ENCODE results near the gene MRC2. TPM values are rescaled to one million over a fixed set of nuclear protein-coding genes. Genes with fewer than 3 reads are reported as not detected.

Gene MRC2
- total and polyA plus RNA-seq, 2 of the 13 experiments (the other 11 are each of a cell fraction or from before 2014, with no cell fraction given): not detected

GRCh38 chr17:62653826-62654761, 26.6 kb downstream of the MRC2 start:
- Histone ChIP-seq H3K27ac (ENCODE audit: extremely low read length, insufficient read depth, low read length) (no peak overlapping the region), H3K9me3 (ENCODE audit: low read length) (no peaks in the 10 kb centered on the region), H3K36me3 (replicated peaks in 1 of 2; ENCODE audit: control insufficient read depth in 1 of 2, insufficient read depth in 2 of 2, low read length in 2 of 2) (no peaks in the 10 kb centered on the region), H3K4me3 (replicated peaks in 1 of 3; ENCODE audit: insufficient read depth in 1 of 3, low read depth in 2 of 3, low read length in 3 of 3) (no peak overlapping the region), H3K4me1 (ENCODE audit: insufficient read depth, low read length) (peaks cover 21% of the 10 kb centered on the region), H4K20me1 (ENCODE audit: insufficient read depth, low read length) (no peaks in the 10 kb centered on the region), H3K27me3 (ENCODE audit: control insufficient read depth in 1 of 2, insufficient read depth in 2 of 2, low read length in 2 of 2) (peaks cover 15 to 75% of the 10 kb centered on the region in 2 experiments; a peak in 4 of 5 replicates), H2AFZ (ENCODE audit: low read length) (no peak overlapping the region), H3K9ac (ENCODE audit: insufficient read depth, low read depth, low read length) (no peak overlapping the region), H3K4me2 (ENCODE audit: low read depth, low read length) (no peak overlapping the region), H3K79me2 (ENCODE audit: insufficient read depth, low read length) (no peaks in the 10 kb centered on the region)
- peak; percentile 37 for ATAC-seq
- no TSS peak for BruUV-seq (replicated peaks)
- in situ Hi-C loops (cut with HindIII; ENCODE audit: extremely low pct_ligation_motif_present, low pct_unique_long_range_greater_than_20kb) (no loop called here), intact Hi-C loops (cut with micrococcal nuclease; ENCODE audit: unreplicated experiment) (no loop called here)
- DNase-seq (ENCODE audit: low spot score): no peak
- 56% methylated on average over 15 of the region's 19 CpGs for WGBS (ENCODE audit: low lambda C conversion rate)
- CTCF ChIA-PET (ENCODE audit: low intra/inter-chr PET ratio, low total read pairs): no interaction called here
- TF ChIP-seq MAFK (conservative IDR thresholded peaks at IDR 0.05 in 1 of 2, IDR thresholded peaks at IDR 0.05 in 1 of 2; ENCODE audit: low read length in 2 of 2) (peak in 1 of 2 experiments; percentile 13; a peak in 1 of 4 replicates), NKX3-1 (CRISPR knock-in tag; IDR thresholded peaks at IDR 0.05) (no peak), GATAD2A (CRISPR knock-in tag; IDR thresholded peaks at IDR 0.05) (no peak), DRAP1 (CRISPR knock-in tag; IDR thresholded peaks at IDR 0.05) (no peak), ZNF562 (CRISPR knock-in tag; IDR thresholded peaks at IDR 0.05; ENCODE audit: borderline replicate concordance) (no peak)
- POLR2A ChIA-PET: no interaction called here
- FAIRE-seq: no peak

GRCh38 chr17:62655656-62656055, 28.2 kb downstream of the MRC2 start:
- Histone ChIP-seq H2AFZ (ENCODE audit: low read length) (no peak overlapping the region), H3K36me3 (replicated peaks in 1 of 2; ENCODE audit: control insufficient read depth in 1 of 2, insufficient read depth in 2 of 2, low read length in 2 of 2) (no peaks in the 10 kb centered on the region), H3K27me3 (ENCODE audit: control insufficient read depth in 1 of 2, insufficient read depth in 2 of 2, low read length in 2 of 2) (peaks cover 15 to 73% of the 10 kb centered on the region in 2 experiments; a peak in 4 of 5 replicates), H3K27ac (ENCODE audit: extremely low read length, insufficient read depth, low read length) (no peak overlapping the region), H3K9ac (ENCODE audit: insufficient read depth, low read depth, low read length) (no peak overlapping the region), H3K4me1 (ENCODE audit: insufficient read depth, low read length) (peaks cover 21% of the 10 kb centered on the region), H3K4me2 (ENCODE audit: low read depth, low read length) (no peak overlapping the region), H3K9me3 (ENCODE audit: low read length) (no peaks in the 10 kb centered on the region), H4K20me1 (ENCODE audit: insufficient read depth, low read length) (no peaks in the 10 kb centered on the region), H3K4me3 (replicated peaks in 1 of 3; ENCODE audit: insufficient read depth in 1 of 3, low read depth in 2 of 3, low read length in 3 of 3) (no peak overlapping the region), H3K79me2 (ENCODE audit: insufficient read depth, low read length) (no peaks in the 10 kb centered on the region)
- 15% methylated on average over 6 of the region's 6 CpGs for WGBS (ENCODE audit: low lambda C conversion rate)
- intact Hi-C loops (cut with micrococcal nuclease; ENCODE audit: unreplicated experiment) (no loop called here), in situ Hi-C loops (cut with HindIII; ENCODE audit: extremely low pct_ligation_motif_present, low pct_unique_long_range_greater_than_20kb) (no loop called here)
- BruUV-seq (replicated peaks): no TSS peak
- no peak for DNase-seq (ENCODE audit: low spot score)
- FAIRE-seq: no peak
- POLR2A ChIA-PET: no interaction called here
- ATAC-seq: no peak
- no peak for TF ChIP-seq AHDC1 (CRISPR knock-in tag; IDR thresholded peaks at IDR 0.05; ENCODE audit: borderline replicate concordance)
- CTCF ChIA-PET (ENCODE audit: low intra/inter-chr PET ratio, low total read pairs): no interaction called here

Measured in HepG2 (cell line).